GM19238 (cell line): Measurements from ENCODE around the gene DOCK6.
A peak's percentile ranks its signal among the peaks of the same experiment; 100 is the strongest.

ENCODE experiments used
- DNase-seq: peaks from one replicate; pipeline ENCODE4 v3.0.0; 2011; ENCODE audit warnings: low spot score; ENCODE audit not compliant: insufficient read length

The DOCK6 gene

DNA sequence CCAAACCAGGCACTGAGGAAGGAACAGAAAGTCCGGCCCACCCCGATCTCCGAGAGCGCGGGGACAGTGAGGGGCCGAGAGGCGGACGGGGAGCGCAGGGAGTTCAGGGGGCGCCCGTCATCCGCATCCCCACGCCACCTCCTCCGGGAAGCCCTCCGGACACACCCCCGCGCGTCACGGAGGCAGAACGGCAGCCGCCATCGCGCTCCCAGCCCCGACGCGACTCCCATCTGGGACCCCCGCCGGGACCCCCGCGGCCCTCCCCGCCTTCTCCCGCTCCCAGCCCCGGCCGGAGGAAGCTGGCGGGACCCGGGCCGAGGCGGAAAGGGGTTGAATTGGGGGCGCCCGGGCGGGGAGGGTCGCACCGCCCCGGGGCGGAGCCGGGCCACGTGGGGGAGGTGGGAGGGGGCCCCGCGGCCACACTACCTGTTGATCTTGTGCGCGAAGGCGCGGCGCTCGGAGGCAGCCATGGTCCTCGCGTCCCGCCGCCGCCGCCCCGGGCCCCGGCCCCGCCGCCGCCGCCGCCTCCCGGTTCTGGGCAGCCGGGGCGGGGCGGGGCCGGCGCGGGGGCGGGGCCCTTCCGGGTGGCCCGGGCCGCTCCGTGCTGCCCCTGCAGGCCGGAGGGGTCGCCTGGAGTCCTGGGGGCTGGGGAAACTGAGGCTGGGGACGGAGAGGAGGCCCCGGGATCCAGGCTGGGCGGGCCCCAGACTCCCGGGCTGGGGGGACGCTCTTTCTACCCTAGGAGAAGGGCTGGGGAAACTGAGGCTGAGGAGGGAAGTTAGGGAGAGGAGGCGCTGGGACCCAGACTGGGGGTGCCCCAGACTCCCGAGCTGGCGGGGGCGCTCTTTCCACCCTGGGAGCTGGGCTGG lies at the start of gene DOCK6:
Gene DOCK6 (minus strand): TSS at position 554 of the 869 bp plus-strand sequence. CDS start 84 bp downstream, at position 470.
- peak; percentile 54 for DNase-seq

DNA sequence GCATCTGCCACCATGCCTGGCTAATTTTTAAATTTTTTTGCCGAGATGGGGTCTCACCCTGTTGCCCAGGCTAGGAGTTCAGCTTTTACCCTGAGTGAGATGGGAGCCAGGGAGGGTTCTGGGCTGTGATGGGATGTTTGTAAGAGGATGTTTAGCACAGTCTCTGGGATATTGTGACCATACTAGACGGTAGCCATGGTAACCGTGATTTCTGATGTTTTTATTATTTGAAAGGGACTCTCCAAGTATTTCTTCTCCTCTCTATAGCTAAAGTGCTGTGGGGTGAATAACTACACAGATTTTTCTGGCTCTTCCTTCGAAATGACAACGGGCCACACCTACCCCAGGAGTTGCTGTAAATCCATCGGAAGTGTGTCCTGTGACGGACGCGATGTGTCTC lies 44.0 kb upstream of the DOCK6 start:
- no peak for DNase-seq

- no peak for DNase-seq
These were observed 42.6 kb upstream of the DOCK6 start for GRCh38 chr19:11304936-11305335.

DNA sequence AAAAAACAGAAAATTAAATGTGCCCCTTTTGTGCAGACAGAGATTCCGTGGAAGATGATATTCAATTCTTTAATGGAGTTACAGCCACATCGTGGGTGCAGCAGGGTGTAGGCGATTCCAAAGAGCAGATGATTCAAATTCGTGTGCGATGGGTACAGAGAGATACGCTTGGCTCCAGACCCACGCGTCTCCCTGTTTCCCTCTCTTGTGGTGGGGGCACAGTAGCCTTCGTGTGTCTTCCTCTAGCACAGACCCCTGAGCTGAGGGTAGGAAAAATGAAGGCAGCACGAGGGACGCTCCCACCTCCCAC lies 38.4 kb upstream of the DOCK6 start:
- DNase-seq: no peak

DNA sequence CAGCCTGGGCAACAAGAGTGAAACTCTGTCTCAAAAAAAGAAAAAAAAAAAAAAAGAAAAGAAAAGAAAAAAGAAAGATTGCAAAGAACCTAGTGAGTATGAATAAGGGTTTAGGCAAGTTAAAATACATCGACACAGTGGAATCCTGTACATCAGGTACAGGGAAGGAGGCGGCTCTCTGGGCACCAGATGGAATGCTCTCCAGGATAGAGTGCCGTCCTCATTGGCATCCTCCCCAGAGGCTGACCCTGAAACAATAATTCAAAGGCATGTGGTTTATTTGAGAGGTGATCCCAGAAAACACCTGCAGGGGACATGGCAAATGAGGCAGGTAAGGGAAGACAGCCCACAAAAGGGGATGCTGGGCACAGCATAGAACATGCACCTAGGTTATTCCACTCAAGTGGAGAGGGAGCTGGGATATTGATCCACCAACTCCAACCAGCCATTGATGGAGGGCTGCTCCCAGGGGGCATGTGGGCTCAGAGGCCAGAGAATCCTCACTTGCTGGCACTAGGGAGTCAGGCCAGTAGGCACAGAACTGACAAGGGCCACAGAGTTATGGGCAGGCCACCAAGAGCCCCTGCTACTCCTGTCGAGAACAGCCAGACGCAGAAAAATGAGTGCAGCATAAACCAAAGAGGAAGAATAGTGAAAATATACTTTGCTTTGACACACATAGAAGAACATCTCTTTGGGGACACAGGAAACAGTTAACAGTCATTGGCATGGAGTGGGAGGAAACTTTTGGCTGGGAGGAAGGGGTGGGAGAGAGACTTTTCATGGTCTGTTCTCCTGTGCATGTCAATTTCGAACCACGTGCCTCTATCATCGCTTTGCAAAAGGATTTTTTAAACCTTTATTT lies 37.9 kb upstream of the DOCK6 start:
- DNase-seq: no peak

GRCh38 chr19:11296264-11296663 lies 33.9 kb upstream of the DOCK6 start:
- DNase-seq: no peak

DNA sequence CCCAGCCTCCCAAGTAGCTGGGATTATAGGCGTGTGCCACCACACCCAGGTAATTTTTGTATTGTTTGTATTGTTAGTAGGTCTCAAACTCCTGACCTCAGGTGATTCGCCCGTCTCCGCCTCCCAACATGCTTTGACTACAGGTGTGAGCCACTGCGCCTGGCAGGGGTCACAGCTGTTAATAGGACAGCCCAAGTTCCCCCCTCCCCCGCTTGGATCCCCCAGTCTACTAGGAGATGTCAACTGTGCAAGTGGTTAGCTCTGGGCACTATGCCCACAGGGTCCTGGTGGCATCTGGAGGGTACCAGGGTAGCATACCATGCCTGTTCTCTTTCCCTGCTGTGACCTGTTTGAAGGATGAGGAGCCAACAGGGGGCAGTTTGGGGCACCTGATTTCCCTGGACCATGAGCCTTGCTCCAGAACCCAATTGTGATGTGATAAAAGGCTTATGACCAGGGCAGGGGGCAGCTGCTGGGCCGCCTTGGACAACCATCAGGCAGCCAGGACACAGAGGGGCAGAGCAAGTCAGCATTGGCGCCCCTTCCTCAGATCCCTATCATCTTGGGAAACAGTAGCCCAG lies 33.4 kb upstream of the DOCK6 start, which contains the start of gene TSPAN16:
Gene TSPAN16 (plus strand): TSS at position 496 of the 581 bp plus-strand sequence. CDS start 138 bp downstream, outside the sequence.
- DNase-seq: no peak

- no peak for DNase-seq
These were observed 32.9 kb upstream of the DOCK6 start for GRCh38 chr19:11295180-11295579.

DNA sequence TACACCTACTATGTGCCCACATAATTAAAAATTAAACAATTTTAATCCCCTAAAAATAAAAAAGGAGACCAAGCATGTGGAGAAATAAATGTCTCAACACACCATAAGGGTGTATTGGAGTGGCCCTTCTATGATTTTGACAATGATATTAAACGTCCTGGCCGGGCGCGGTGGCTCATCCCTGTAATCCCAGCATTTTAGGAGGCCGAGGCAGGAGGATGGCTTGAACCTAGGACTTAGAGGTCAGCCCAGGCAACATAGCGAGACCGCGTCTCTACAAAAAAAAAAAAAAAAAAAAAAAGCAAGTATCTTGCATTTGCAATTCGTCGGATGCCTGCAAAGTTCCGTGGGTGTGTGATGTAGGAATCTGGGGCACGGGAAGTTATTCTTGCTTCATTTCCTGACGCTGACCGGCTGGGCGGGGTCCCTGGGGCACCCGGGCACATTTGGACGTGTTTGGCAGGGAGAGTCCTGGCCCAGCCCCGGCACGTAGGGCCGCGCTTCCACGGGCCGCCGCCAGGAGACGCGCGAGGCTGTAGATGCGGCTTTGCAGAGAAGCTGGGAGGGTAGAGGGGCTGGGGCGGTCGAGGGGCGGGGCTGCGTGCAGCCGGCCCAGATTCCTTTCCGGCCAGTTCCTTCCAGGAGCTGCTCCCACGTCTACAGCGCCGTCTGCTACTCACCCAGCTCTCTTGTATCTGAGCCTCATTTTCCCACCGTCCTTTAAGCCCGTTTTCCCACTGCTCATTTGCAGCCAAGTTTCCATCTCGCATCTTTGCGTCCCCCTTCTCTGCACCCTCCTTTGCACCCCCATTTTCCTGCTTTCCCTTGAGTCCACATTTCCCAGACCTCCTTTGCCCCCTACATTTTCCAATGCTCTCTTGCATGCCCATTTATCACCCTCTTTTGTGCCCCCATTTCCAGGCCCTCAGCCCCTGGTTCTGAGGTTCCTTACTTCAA lies 31.4 kb upstream of the DOCK6 start:
- peak; percentile 79 for DNase-seq

- no peak for DNase-seq
These were observed 29.7 kb upstream of the DOCK6 start for GRCh38 chr19:11291991-11292390.

DNA sequence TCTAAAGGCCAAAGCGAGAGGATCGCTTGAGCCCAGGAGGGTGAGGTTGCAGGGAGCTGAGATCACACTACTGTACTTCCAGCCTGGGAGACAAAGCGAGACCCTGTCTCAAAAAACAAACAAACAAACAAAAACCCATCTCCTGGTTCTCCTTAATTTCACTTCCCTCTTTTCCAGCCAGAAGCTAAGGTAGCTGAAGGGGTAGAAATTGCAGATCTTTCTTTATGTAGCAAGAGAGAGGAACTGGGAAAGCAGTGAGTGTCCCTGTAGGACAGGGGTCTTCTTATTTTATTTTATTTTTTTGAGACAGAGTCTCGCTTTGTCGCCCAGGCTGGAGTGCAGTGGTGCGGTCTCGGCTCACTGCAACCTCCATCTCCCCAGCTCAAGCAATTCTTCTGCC lies 29.1 kb upstream of the DOCK6 start:
- DNase-seq: no peak

DNA sequence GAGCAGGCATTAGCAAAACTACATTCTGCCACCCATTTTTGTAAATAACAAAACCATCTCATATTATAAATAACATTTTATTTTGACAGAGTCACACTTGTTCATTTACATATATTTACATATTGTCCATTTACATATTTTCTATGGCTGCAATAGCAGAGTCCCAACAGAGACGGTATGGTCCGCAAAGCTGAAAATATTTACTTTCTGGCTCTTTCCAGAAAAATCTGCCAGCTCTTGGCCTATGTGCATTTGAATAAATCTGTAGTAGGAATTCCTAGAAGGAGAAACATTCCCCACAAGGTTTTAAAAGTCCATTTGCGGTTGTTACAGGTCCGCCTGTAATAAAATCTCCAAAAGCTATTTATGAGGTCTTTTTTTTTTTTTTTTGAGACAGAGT lies 27.9 kb upstream of the DOCK6 start:
- DNase-seq: no peak

DNA sequence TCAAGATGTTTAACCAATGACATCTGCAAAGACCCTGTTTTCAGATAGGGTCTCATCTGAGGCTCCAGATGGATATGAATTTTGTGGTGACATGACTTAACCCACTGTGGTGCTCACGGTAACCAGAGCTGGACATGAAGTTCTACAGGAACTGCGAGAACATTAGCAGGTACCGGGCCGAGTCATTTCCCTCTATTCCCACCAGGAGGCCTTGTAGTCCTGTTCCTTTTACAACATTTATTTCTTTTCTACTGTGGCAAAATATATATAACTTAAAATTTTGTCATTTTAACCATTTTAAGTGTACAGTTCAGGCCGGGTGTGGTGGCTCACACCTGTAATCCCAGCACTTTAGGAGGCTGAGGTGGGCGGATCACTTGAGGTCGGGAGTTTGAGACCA lies 26.0 kb upstream of the DOCK6 start:
- DNase-seq: no peak

- no peak for DNase-seq
These were observed 24.1 kb upstream of the DOCK6 start for GRCh38 chr19:11286312-11286974.

DNA sequence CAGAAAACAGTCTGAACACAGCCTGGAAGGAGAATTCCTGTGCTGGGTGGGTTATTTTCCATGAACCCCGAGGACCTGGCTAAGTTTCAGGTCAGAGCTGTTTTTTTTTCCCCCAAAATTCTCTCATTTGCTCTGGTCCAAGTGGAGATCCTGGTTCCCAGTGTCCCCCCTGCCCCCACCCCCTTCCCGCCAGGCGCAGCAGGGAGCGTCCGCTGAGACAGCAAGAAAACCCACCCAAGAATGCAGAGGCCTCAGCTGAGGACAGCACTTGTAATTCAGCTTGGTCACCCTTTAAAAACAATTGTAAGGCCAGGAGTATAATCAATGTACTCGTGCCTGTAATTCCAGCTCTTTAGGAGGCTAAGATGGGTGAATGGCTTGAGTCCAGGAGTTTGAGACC lies 22.2 kb upstream of the DOCK6 start:
- no peak for DNase-seq

DNA sequence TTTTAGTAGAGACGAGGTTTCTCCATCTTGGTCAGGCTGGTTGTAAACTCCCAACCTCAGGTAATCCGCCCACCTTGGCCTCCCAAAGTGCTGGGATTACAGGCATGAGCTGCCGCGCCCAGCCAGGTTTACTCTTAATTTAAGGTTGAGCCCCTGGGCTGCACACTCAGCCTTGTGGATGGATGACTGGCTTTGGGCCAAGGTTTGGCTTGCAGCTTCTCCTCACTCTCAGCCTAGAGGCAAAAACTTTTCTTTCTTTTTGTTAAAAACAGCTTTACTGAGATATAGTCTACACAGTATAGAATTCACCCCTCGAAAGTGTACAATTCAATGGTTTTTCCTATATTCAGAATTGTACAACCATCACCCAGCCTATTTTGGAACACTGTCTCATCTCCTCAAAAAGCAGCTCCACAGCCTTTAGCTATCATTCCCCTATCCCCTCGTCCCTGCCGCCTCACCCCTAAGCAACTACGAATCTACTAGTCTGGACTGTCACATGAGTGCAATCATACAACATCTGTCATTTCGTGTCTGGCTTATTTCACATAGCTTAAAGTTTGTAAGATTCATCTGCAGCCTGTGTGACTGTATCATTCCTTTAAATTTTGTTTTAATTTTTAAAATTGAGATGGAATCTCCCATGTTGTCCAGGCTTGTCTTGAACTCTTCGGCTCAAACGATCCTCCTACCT lies 19.2 kb upstream of the DOCK6 start:
- DNase-seq: no peak

DNA sequence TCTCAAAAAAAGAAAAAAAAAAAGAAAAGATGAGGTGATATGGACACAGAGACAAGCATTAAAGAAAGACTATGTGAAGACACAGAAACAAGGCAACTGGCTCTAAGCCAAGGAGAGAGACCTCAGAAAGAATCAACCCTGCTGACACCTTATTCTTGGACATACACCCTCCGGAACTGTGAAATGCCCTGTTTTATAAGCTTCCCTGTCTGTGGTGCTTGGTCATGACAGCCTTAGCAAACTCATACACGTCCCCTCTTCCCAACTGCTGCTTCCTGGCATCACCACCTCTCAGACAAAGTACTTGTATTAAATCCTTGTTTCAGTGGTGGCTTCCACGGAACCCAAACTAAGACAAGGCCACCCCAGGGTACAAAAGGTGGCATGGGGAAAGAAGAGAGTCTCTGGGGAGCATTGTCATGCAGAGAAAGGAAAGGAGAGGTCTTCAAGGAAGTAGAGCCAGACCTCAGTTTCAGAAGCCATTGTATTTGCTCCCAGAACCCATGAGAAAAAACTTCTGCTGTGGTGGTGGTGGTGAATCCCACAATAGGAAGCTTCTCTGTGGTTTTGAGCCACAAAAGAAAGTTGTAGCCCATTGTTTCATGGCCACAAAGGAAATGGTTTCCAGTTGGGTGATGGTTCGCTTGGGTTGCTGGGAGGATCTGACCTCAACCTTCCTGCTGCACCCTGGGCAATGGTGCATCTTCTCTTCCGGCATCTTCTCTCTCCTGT lies 17.3 kb upstream of the DOCK6 start:
- DNase-seq: peak; percentile 61

DNA sequence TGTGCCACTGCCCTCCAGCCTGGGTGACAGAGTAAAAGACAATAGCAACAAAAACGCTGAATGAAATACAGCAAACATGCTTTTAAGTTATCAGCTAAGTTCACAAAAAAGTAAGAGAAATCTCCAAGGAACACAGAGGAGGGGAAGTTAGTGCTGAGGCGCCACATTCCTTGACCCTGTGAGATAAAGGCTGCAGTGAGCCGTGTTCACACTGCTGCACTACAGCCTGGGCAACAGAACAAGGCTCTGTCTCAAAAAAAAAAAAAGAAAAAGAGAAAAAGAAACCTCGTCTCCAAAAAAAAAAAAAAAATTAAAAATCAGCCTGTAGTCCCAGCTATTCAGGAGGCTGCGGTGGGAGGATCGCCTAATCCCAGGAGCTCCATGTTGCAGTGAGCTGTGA lies 16.3 kb upstream of the DOCK6 start:
- DNase-seq: no peak

DNA sequence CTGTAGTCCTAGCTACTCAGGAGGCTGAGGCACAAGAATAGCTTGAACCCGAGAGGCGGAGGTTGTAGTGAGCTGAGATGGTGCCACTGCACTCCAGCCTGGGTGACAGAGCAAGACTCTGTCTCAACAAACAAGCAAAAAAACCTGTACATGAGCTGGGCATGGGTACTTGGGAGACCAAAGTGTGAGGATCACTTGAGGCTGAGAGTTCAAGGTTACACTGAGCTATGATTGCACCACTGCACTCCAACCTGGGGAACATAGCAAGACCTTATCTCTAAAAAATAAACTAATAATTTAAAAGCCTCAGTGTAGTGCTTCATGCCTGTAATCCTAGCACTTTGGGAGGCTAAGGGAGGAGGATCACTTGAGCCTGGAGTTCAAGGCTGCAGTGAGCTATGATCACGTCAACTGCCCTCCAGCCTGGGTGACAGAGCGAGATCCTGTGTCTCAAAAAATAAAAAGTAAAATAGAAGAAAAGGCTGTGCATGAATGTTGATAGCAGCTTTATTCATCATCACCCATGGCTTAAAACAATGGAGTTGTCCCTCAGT lies 12.3 kb upstream of the DOCK6 start:
- no peak for DNase-seq
